HepG2 (cell line): ENCODE measurements around the gene DAB2IP. TPM values are rescaled to one million over a fixed set of nuclear protein-coding genes. Genes with fewer than 3 reads are reported as not detected.

Experiments used
- ATAC-seq: fragments of 200-7000 bp; cut with Tn5 transposase; 3 replicates; pipeline ENCODE4 v1.9.1; 2020; ENCODE audit warnings: mild to moderate bottlenecking, moderate library complexity
- BruUV-seq: library from RNA; stranded (reverse); fragments of 400-500 nt; replicated peaks from 2 replicates; lab custom pipeline; 2021; lab: Mats Ljungman, UMichigan
- CTCF ChIA-PET: fragments of 300-600 bp; formaldehyde crosslinking; extraction: SDS; loops from one replicate; lab custom pipeline; 2021; ENCODE audit warnings: low total read pairs, inconsistent platforms, low intra/inter-chr PET ratio; lab: Yijun Ruan, JAX
- POLR2A ChIA-PET: fragments of 350-600 bp; sonication (Branson Sonifier 250); formaldehyde crosslinking; loops from one replicate; lab custom pipeline; 2020; ENCODE audit warnings: antibody characterized with exemption, inconsistent platforms; lab: Yijun Ruan, JAX
- DNase-seq: peaks from one replicate; pipeline ENCODE4 v3.0.0-alpha.2; 2015; ENCODE audit warnings: low spot score
- FAIRE-seq: peaks from 3 replicates; lab custom pipeline; 2011; peaks lifted over from hg19 to GRCh38; lab: Jason Lieb, UNC
- H2AFZ ChIP-seq: one replicate; pipeline ENCODE4 v1.6.1; 2011; ENCODE audit warnings: low read length, inconsistent platforms
- H3K27ac ChIP-seq: fragments of 300-600 bp; 3 replicates; pipeline ENCODE4 v1.8.0; 2011; ENCODE audit warnings: mixed run types, mild to moderate bottlenecking, mixed read lengths, low read length, inconsistent platforms; ENCODE audit not compliant: insufficient read depth; ENCODE audit errors: extremely low read length
- H3K27me3 ChIP-seq, 2 experiments: fragments of 200-600 bp in 1 of 2; 2 replicates in 1 of 2; 3 replicates in 1 of 2; pipeline versions ENCODE4 v1.6.0 to v1.8.0; 2011; ENCODE audit warnings: low read length in 2 of 2, mild to moderate bottlenecking in 2 of 2, moderate library complexity in 2 of 2, inconsistent platforms in 1 of 2; ENCODE audit not compliant: insufficient read depth in 2 of 2, control insufficient read depth in 1 of 2
- H3K36me3 ChIP-seq, 2 experiments: fragments of 200-600 bp in 1 of 2; replicated peaks in 1 of 2; 2 replicates in 1 of 2; 3 replicates in 1 of 2; pipeline versions ENCODE4 v1.5.1 to v1.8.0; 2011; ENCODE audit warnings: low read length in 2 of 2, inconsistent platforms in 1 of 2; ENCODE audit not compliant: insufficient read depth in 2 of 2, control insufficient read depth in 1 of 2
- H3K4me1 ChIP-seq: 2 replicates; pipeline ENCODE4 v1.5.1; 2012; ENCODE audit warnings: low read length, inconsistent platforms; ENCODE audit not compliant: insufficient read depth
- H3K4me2 ChIP-seq: 2 replicates; pipeline ENCODE4 v1.6.0; 2011; ENCODE audit warnings: low read depth, low read length, inconsistent platforms
- H3K4me3 ChIP-seq, 3 experiments: fragments of 200-600 bp in 1 of 3; sonication (generic), shearing (Covaris generic) in 1 of 3; replicated peaks in 1 of 3; 2 replicates each; pipeline ENCODE4 v1.5.1; 2011 to 2016; ENCODE audit warnings: low read length in 3 of 3, inconsistent platforms in 2 of 3, low read depth in 2 of 3, mild to moderate bottlenecking in 2 of 3, control low read depth in 1 of 3, mixed read lengths in 1 of 3; ENCODE audit not compliant: insufficient read depth in 1 of 3
- H3K79me2 ChIP-seq: one replicate; pipeline ENCODE4 v1.6.1; 2011; ENCODE audit warnings: low read length, inconsistent platforms; ENCODE audit not compliant: insufficient read depth
- H3K9ac ChIP-seq: 2 replicates; pipeline ENCODE4 v1.6.0; 2011; ENCODE audit warnings: mild to moderate bottlenecking, low read depth, low read length, inconsistent platforms; ENCODE audit not compliant: insufficient read depth
- H3K9me3 ChIP-seq: 2 replicates; pipeline ENCODE4 v1.5.1; 2012; ENCODE audit warnings: mild to moderate bottlenecking, low read length
- H4K20me1 ChIP-seq: 2 replicates; pipeline ENCODE4 v1.6.0; 2011; ENCODE audit warnings: inconsistent platforms, mild to moderate bottlenecking, low read length, moderate library complexity; ENCODE audit not compliant: insufficient read depth
- CBFB ChIP-seq: sonication (generic); formaldehyde crosslinking; IDR thresholded peaks from 2 replicates; pipeline ENCODE4 v1.4.0; 2020; ENCODE audit warnings: missing genetic modification reagents
- CENPX ChIP-seq: sonication (generic); formaldehyde crosslinking; IDR thresholded peaks from 2 replicates; pipeline ENCODE4 v1.9.0; 2021; ENCODE audit warnings: mild to moderate bottlenecking, missing genetic modification reagents, moderate library complexity
- KLF9 ChIP-seq: IDR thresholded peaks from 2 replicates; pipeline ENCODE4 v1.6.1; 2016; ENCODE audit warnings: low read depth
- LCORL ChIP-seq, 2 experiments: fragments of 450-650 bp in 1 of 2; sonication (generic) in 1 of 2; formaldehyde crosslinking in 1 of 2; IDR thresholded peaks; 2 replicates each; pipeline versions ENCODE4 v1.5.0 to v1.6.1; 2017 to 2020; ENCODE audit warnings: antibody characterized with exemption in 1 of 2, missing genetic modification reagents in 1 of 2
- MAF1 ChIP-seq: sonication (generic); formaldehyde crosslinking; IDR thresholded peaks from 2 replicates; pipeline ENCODE4 v1.5.0; 2020; ENCODE audit warnings: missing genetic modification reagents, borderline replicate concordance
- PAF1 ChIP-seq: IDR thresholded peaks from 2 replicates; pipeline ENCODE4 v1.6.1; 2016; ENCODE audit warnings: missing genetic modification reagents, missing compliant biosample characterization
- RBAK ChIP-seq: sonication (generic); formaldehyde crosslinking; IDR thresholded peaks from 2 replicates; pipeline ENCODE4 v1.5.1; 2020; ENCODE audit warnings: mild to moderate bottlenecking, missing genetic modification reagents
- ZNF101 ChIP-seq: sonication (generic); formaldehyde crosslinking; IDR thresholded peaks from 2 replicates; pipeline ENCODE4 v1.4.0; 2020; ENCODE audit warnings: mild to moderate bottlenecking, low read depth, missing genetic modification reagents, borderline replicate concordance
- ZNF44 ChIP-seq: sonication (generic); formaldehyde crosslinking; IDR thresholded peaks from 2 replicates; pipeline ENCODE4 v1.5.1; 2020; ENCODE audit warnings: mild to moderate bottlenecking, missing genetic modification reagents
- ZNF451 ChIP-seq: sonication (generic); formaldehyde crosslinking; IDR thresholded peaks from 2 replicates; pipeline ENCODE4 v1.5.0; 2020; ENCODE audit warnings: mild to moderate bottlenecking, missing genetic modification reagents
- ZNF597 ChIP-seq: sonication (generic); formaldehyde crosslinking; IDR thresholded peaks from 2 replicates; pipeline ENCODE4 v1.5.0; 2020; ENCODE audit warnings: missing genetic modification reagents
- WGBS: methylation state at CpG from one replicate; pipeline ENCODE4 v1.1.6; 2017; ENCODE audit warnings: low lambda C conversion rate; 5-methylcytosine and 5-hydroxymethylcytosine counted together
- in situ Hi-C: cut with HindIII; loops from 2 replicates; pipeline ENCODE4 v1.10.0; 2017; ENCODE audit warnings: low pct_unique_long_range_greater_than_20kb; ENCODE audit not compliant: extremely low pct_ligation_motif_present
- intact Hi-C: fragments of 100-400 bp; cut with micrococcal nuclease; formaldehyde crosslinking; loops from one replicate; pipeline ENCODE4 v1.10.0; 2022; ENCODE audit not compliant: unreplicated experiment
- polyA plus RNA-seq, 8 experiments: library from polyadenylated mRNA; depleted of rRNA in 3 of 8; stranded (reverse) in 7 of 8; unstranded in 1 of 8; fragments of >200 nt; fragmentation: Illumina TruSeq in 4 of 8; extraction: Trizol in 4 of 8; gene quantifications; 2 replicates each; pipeline versions ENCODE4 v1.2.1 to v1.2.3, GENCODE V29; 2011 to 2016; ENCODE audit warnings: low read depth in 4 of 8, missing spikeins in 1 of 8, mixed read lengths in 1 of 8; ENCODE audit not compliant: insufficient read depth in 1 of 8
- total RNA-seq, 5 experiments: library from RNA; depleted of rRNA; stranded (reverse); fragments of >200 nt; fragmentation: Illumina TruSeq; extraction: Trizol; gene quantifications; 2 replicates each; pipeline ENCODE4 v1.2.3, GENCODE V29; 2016; ENCODE audit warnings: low read depth in 1 of 5
- TF ChIP-seq, protein P1 (sequence below): sonication (generic); formaldehyde crosslinking; IDR thresholded peaks from 2 replicates; pipeline ENCODE4 v1.5.0; 2020; ENCODE audit warnings: missing genetic modification reagents

The DAB2IP gene
- total and polyA plus RNA-seq, 2 of the 13 experiments (the other 11 are each of a cell fraction or from before 2014, with no cell fraction given) = 25.3 to 37.9 TPM

DNA sequence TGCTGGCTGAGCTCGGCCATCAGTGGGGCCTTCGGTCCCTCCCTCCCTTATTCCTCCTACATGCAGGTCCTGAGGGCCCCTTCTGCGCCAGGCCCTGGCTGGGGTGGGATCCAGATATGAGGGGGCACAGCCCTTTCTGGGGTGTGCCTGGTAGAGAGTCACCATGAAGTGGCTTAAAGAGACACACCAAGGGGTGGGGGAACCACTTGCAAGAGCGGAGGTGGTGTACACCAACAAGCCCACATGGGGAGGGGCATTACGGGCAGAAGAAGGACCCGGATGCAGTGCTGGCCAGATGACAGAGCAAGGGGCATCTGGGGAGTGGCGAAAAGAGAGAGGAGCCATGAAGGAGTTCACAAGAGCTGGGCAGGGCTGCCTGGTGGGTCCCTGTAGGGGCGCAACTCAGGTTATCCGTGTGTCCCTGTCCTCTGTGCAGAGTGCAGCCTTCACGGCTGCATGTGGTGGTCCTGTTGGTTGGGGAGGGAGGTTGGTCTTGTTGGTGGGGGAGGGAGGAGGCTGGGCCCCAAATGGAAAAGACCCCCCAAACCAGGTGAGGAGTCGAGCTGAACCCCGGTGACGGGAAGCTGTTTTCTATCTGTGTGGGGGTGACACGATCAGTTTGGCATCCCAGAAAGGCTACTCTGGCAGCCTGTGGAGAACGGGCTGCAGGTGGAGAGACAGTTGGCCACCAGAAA, 158.1 kb downstream of the DAB2IP start (continued):
- TF ChIP-seq ZNF101 (CRISPR knock-in tag) = no peak

DNA sequence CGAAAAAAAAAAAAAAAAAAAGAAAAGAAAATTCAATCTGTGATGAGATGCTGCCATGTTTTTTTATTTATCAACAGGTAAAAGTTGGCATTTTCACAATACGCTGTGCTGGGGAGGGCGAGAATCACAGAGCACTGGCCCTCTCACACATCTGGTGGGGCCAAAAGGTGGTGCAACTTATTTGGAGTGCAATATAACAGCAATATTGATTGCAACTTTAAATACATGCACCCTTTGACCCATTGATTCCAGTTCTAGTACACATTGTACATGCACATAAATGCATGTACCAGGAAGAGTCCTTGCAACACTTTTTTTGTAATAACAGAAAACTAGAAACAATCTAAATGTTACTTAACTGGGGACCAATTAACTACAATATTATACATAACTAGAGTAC, 159.1 kb downstream of the DAB2IP start:
- DNase-seq (no peak), FAIRE-seq (no peak), ATAC-seq (no peak)
- H3K9me3 ChIP-seq = no peaks in the 10 kb centered on the region
- peaks cover 10% of the 10 kb centered on the region; the same call in 1 of the 2 replicates for H3K4me1 ChIP-seq
- ChIA-PET CTCF (no interaction called here), POLR2A (no interaction called here)
- H3K9ac ChIP-seq = no peak overlapping the region
- H3K4me2 ChIP-seq = no peak overlapping the region
- in situ Hi-C loops = no loop called here
- WGBS = 31% methylated on average over 3 of the region's 3 CpGs
- H3K36me3 ChIP-seq = no peaks in the 10 kb centered on the region
- H3K27ac ChIP-seq = no peak overlapping the region
- TF ChIP-seq LCORL (IDR thresholded peaks at IDR 0.05) (no peak), LCORL (CRISPR knock-in tag; IDR thresholded peaks at IDR 0.05) (no peak), ZNF44 (CRISPR knock-in tag) (no peak), RBAK (CRISPR knock-in tag) (no peak), CENPX (CRISPR knock-in tag) (no peak), ZNF597 (no peak), MAF1 (no peak), PAF1 (CRISPR knock-in tag) (no peak), ZNF451 (CRISPR knock-in tag) (no peak), KLF9 (CRISPR knock-in tag) (no peak), CBFB (no peak)
- TF ChIP-seq, protein P1, sequence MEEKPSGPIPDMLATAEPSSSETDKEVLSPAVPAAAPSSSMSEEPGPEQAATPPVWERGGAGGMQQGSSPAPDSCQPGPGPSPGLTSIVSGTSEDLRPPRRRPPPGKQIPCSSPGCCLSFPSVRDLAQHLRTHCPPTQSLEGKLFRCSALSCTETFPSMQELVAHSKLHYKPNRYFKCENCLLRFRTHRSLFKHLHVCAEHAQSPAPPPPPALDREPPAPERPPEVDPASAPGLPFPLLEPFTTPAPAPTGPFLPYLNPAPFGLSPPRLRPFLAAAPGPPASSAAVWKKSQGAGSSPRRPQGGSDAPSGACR = no peak
- BruUV-seq = no TSS peak
- no peak overlapping the region for H2AFZ ChIP-seq
- intact Hi-C loops = no loop called here
- H4K20me1 ChIP-seq = no peaks in the 10 kb centered on the region
- no peaks in the 10 kb centered on the region for H3K79me2 ChIP-seq
- H3K4me3 ChIP-seq = no peak overlapping the region
- peaks cover 3 to 36% of the 10 kb centered on the region in 2 experiments; a peak in 4 of 5 replicates for H3K27me3 ChIP-seq
